GM21786 (cell line): Measurements from ENCODE around the gene UBXN11.

Experiments
- ATAC-seq: cut with Tn5 transposase; IDR thresholded peaks from one replicate; pipeline ENCODE4 v1.9.1; 2021; ENCODE audit not compliant: unreplicated experiment

Gene UBXN11, protein sequence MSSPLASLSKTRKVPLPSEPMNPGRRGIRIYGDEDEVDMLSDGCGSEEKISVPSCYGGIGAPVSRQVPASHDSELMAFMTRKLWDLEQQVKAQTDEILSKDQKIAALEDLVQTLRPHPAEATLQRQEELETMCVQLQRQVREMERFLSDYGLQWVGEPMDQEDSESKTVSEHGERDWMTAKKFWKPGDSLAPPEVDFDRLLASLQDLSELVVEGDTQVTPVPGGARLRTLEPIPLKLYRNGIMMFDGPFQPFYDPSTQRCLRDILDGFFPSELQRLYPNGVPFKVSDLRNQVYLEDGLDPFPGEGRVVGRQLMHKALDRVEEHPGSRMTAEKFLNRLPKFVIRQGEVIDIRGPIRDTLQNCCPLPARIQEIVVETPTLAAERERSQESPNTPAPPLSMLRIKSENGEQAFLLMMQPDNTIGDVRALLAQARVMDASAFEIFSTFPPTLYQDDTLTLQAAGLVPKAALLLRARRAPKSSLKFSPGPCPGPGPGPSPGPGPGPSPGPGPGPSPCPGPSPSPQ

DNA sequence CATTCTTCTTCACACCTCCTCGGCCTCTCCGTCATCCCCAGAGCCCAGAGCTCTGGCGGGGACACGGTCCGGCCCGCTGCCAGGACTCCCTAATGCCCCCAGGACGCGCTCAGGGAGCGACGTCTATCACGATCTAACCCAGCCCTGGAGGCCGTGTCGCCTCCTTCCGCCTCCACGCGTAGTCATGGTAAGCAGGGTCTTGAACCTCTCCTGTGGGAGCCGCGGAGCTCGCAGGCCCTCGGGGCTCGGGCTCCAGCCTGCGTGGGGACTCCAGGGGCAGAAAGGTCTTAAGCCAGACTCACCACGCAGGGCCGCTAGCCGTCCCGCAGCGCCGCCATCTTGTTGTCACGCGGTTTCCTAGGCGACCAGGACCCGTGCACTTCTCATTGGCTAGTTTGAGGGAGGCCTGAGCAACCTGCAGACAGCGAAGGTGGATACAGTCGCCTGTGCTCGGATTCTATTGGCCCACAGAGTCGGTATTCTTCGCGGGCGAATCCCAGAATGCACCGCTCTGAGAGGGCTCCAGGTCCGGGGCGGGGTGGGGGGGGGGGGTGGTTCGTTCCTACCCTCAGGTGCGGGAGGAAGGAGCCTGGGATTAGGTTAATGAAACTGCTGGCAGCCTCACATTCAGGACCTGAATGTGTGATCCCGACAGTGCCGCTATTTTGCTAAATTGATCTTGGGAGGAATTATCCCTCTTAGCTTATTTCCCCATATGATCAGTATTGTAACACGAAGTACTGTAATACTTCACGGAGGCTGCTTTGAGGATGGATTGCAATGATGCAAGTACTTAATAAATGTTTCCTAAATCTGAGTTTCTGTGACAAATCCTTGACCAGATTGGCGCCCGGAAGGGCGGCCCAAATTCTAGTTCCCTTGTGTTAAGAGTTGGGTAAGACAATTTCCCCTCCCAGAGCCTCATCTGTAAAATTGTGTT lies at the start of gene UBXN11:
TSS of gene UBXN11 (minus strand) at position 347 of the 940 bp plus-strand sequence. CDS start 3,753 bp downstream, outside the sequence.
- peak; percentile 95 for ATAC-seq

DNA sequence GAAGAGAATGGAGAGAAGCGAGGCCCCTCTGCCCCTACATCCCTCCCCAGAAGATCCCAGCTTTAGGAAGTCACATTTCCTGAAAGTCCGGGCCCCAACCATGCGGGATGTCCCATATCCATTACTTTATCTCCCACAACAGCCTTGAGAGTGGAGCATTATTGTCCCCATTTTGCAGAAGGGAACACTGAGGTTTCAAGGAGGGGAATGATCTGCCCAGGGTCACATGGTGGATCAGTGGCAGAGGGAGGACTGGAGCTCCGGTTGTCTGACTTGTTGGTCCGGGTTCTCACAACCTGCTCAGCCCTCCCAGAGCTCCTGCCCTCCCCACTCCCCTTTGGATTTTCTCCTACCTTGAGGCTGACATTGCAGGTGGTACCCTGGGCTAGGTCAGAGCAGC lies 49.7 kb upstream of the UBXN11 start:
- no peak for ATAC-seq

DNA sequence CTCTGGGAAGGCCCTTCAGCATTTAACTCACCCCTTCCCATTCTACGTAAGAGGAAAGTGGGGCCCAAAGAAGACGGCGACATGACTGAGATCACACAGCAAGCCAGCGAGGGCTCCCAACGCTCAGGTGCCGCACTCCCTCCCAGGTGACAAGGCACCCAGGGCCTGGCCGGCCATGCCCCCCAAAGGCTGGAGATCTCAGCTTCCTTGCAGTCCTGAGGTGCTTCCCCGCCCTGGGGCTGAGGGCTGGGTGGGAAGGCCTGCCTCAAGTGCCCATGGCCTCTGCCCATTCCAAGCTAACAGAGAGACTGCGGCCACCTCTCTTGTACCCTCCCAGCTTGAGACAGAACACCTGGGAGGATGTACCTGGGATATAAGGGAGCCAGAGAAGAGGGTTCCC lies 48.5 kb upstream of the UBXN11 start:
- ATAC-seq: no peak

DNA sequence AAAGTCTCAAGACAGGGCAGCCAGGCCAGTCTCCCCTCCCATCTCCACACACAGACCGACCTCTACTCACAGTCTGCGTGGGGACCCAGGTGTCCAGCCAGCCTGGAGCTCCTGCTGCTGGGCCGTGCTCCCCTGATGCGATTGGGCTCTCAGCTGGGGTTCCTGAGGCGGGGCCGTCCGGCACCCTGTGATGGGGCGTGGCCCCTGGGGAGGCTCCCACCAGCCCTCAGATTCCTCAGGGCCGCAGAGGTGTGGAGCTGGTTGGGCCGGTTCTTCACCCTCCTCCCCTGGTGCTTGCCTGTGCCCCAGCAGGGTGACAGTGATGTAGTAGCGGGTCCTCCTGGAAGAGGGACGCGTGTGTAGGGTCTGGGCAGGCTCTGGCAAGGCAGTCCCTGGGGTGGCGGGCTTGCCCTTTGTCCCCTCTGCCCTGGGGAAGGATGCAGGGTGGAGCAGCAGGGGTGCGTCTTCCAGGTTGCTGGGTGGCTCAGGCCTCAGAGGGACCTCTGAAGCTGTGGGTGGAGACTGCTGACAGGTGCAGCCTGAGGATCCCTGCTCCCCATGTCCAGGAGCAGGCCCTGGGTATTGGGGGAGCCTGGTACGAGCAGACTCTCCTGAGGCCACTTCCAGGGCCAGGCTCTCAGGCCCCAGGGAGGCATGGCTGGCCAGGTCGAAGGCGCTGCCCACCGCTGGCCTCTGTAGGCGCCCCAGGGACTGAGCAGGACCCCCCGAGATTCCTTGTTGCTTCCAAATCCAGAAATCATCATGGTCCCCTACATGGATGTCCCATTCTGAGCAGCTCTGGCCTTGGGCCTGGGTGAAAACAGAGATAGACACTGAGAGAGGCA lies 47.8 kb upstream of the UBXN11 start, which contains the start of gene CRYBG2:
TSS of gene CRYBG2 (minus strand) at position 155 of the 845 bp plus-strand sequence. CDS start 7,473 bp downstream, outside the sequence.
- no peak for ATAC-seq

GRCh38 chr1:26353210-26353859 lies 46.9 kb upstream of the UBXN11 start:
- no peak for ATAC-seq

DNA sequence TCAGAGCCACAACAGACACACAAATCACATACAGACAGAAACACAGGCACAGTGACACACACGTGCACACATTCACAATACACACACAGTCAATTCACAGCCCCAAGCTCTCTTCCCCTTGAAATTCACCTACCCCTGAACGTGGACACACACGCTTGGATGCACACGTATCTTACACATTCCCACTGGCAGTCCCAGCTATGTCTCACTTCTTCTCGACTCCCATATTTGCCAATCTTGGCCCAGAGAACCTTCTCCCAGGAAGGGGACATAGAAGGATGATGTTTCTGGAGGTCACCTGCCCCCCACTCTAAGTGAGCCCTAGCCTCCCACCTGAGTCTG lies 45.9 kb upstream of the UBXN11 start:
- ATAC-seq: no peak

DNA sequence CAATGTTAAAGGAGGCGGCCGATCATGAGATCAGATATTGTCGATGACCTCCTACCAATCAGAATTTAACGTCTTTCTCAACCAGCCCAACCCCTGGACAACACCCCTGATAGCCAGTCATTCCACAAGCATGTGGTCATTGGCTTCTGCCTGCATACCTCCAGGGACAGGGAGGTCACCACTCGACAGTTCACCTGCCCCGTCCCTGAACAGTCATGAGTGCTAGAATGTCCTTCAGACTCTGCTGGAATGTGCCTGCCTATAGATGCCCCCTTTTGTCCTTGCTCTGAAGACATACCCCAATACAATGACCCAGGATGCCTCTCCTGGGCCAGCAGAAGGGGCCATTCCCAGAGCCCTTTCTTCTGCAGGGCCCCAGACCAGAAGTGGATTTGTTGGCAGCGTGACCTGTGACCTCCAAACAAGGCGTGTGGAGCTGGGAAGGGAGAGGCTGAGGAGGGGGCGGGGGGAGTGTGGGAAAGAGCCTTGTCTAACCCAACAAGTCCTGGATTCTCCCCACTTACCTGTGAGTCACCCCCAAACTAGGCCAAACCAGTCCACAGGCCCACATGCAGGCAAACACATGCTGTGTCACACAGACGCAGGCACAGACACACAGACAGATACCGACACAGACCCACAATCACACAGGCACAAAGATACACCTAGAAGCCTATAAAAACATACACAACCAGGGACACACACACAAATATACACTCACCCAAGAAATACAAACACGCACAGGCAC lies 45.3 kb upstream of the UBXN11 start:
- ATAC-seq: no peak

DNA sequence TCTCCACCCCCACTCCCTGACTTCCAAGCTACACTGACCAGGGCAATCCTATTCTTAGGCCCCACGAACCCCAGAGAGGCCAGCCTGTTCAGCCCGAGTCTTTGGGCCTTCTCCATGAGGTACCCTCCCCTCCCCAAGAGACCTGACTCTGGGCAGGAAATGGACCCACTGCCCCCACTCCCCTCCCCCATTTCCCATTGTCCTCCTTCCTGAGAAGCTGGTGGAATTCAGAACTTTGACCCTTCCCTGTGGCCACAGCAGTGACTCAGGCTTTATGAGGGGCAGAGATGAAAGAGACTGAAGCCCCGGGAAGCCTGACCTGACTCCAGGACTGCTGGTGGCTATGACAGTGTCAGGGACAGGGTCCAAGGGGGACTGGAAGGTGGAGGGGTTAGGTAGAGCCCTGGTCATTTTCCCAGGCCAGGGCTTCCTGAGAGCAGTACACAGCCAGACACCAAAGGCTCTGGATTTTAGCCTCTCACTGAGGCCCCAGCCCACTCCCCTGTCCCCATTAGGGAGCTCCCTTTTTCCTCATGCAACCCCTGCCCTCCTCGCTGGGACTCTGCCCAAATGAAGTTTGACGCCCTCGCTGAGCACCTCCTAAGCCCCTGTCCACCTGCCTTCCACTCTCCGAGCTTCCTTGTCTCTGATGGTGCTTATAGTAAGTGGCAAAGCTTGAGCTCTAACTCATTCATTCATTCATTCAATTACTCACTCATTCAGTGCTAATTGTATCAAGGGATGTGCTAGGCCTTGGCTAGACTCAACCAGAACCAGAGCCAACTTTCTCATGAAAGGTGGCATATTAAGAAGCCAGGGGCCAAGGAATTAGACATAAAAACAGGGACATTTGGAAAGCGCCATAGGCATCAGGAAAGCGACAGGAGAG lies 44.5 kb upstream of the UBXN11 start:
- ATAC-seq: no peak

- no peak for ATAC-seq
These were observed 43.9 kb upstream of the UBXN11 start for GRCh38 chr1:26350343-26350700.

DNA sequence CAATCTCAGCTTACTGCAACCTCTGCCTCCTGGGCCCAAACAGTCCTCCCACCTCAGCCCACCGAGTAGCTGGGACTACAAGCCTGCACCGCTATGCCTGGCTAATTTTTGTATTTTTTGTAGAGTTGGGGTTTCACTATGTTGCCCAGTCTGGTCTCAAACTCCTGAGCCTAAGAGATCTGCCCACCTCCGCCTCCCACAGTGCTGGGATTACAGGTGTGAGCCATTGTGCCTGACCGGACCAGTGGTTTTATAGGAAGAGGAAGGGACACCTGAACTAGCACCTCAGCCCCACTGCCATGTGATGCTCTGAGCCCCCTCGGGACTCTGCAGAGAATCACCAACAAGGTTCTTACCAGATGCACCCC lies 43.4 kb upstream of the UBXN11 start:
- no peak for ATAC-seq

- no peak for ATAC-seq
These were observed 42.9 kb upstream of the UBXN11 start for GRCh38 chr1:26349188-26349876.

DNA sequence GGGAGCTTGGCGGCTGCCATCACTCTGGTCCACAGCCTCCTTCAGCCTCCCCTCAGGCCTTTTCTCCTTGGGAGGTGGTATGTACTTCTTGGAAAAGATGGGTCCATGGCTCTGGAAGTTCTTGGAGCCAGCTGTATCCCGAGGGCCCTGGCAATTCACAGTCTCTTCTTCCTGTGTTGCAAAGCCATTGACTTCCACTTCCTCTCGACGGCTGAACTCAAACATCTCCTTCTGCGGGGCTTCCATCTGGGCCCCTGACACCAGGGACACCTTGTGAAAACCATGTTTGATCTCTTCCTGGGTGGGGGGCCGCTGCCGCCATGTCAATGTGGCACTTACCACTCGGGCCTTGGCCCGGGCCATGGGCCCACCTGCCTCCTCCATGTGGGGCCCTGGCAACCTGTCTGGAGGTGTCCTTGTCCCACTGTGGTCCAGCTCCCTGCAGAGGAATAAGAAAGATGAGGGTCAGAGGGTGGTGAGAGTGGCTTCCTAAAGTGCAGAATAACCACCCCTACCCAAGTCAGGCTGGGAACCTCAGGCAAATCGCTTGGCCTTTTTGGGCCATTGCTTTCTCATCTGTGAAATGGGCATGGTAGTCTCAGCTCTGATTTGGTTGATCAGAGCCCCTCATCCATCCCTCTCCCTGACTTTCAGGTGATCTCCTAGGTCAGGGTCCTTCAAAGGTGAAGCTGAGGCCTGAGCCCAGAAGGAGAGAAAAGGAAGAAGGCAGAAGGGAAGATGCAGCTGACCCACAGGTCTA lies 40.0 kb upstream of the UBXN11 start:
- ATAC-seq: no peak

DNA sequence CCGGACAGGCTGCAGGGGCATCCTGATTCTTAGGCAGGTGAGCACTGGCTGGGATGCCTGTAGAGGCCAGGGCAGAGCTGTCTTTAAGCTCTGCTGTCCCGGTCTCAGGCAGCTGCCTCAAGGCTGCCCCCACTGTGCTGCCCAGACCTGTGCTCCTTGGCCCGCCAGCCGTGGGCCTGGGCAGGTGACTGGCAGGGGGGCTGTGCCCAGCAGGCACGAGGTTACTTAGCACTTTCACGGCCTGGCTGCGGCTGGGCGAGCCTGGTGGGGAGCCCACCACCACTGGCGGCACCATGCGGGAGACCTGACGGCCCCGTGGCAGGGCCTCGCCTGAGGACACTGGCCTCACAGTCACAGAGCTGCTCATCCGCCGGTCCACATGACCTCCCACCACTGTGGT lies 39.3 kb upstream of the UBXN11 start:
- ATAC-seq: no peak

DNA sequence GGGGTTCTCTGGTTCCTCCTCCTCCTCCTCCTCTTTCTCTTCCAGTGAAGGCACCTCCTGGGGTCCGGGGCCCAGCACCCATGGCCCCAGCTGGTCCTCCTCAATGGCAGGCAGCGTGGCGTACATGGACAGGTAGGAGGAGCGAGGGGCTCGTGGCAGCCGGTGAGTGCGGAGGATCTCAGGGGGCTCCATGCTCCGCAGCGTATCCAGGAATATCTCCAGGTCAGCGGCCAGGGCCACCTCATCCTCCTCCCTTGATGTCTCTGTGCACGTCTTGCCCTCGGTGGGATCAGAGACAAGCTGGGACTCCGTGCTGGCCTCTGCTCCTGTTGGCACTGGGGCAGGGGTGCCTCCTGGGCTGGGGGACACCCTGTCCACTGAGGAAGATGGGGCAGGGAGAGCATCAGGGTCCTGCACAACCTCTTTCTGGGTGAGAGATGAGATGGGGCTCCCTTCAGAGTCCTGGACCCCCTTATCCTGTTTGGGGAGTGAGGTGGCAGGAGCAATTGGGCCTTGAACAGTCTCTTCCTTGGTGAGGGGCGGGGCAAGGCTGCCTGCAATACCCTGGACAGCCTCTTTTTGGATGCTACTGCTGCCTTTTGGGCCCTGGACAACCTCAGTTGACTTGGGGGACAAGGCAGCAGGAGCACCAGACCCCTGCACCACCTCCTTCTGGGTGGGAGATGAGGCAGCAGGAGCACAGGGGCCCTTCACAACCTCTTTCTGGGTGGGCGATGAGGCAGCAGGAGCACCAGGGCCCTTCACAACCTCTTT lies 37.9 kb upstream of the UBXN11 start:
- no peak for ATAC-seq

- ATAC-seq: no peak
These were observed 33.6 kb upstream of the UBXN11 start for GRCh38 chr1:26340047-26340481.

DNA sequence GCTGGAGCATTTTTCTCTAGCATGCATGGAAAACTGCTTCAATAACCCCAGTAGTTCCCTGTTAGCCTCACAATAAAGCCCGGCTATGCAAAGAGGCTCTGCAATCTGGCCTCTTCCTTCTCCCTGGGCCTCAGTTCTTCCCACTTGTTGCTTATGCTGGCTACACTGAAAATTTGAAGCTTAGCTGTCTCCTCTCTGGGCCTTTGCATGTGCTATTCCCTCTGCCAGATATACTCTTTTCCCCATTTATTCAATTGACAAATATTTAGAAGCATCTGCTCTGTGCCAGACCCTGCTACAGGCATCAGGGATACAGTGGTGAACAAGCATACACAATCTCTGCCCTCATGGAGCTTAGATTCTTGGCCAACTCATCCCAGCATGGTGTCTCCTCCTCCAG lies 32.2 kb upstream of the UBXN11 start:
- no peak for ATAC-seq

DNA sequence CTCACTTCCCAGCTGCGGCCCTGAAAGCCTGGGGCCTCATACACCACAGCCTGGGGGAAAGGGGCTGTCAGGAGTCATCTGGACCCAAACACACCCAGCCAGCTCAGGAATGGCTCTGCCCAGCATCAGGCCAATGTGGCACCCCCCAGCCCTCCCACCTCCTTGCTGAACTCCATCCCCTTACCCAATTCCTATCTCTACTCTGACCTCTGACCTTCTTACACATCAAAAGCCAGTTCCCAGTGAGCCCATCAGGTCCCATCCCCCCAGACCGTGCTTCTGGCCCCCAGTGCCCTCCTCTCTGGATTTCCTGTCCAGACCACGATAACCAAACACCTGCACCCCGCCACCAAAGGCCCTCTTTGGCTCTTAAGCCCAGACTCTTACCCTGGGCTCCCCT lies 31.2 kb upstream of the UBXN11 start:
- ATAC-seq: no peak
